ENCODE results near the gene LRCOL1.

LRCOL1 gene

GRCh38 chr12:132561427-132562156 lies 48.8 kb downstream of the LRCOL1 start:
- DNase-seq: no peak

- DNase-seq: peak; percentile 22 to 49
Observed at GRCh38 chr12:132560614-132561426, 49.6 kb downstream of the LRCOL1 start.

- no peak for DNase-seq
Observed at GRCh38 chr12:132560364-132560613, 50.1 kb downstream of the LRCOL1 start.

- no peak for DNase-seq
Observed at GRCh38 chr12:132559652-132560363, 50.6 kb downstream of the LRCOL1 start.

- DNase-seq: no peak
Observed at GRCh38 chr12:132558861-132559623, 51.3 kb downstream of the LRCOL1 start.

- DNase-seq: peak in 1 of 2 donors; percentile 5
Observed at GRCh38 chr12:132558042-132558856, 52.1 kb downstream of the LRCOL1 start.

- no peak for DNase-seq
Observed at GRCh38 chr12:132557291-132558015, 52.9 kb downstream of the LRCOL1 start.

- no peak for DNase-seq
Observed at GRCh38 chr12:132556801-132557200, 53.6 kb downstream of the LRCOL1 start.

- DNase-seq: no peak
Observed at GRCh38 chr12:132556216-132556615, 54.2 kb downstream of the LRCOL1 start.

- no peak for DNase-seq
Observed at GRCh38 chr12:132555686-132556085, 54.7 kb downstream of the LRCOL1 start.

GRCh38 chr12:132554845-132555630 lies 55.3 kb downstream of the LRCOL1 start:
- DNase-seq: peak in 1 of 2 donors; percentile 11
